Sigmoid colon (tissue), 7 donors: ENCODE results near the gene EMILIN1. TPM values are rescaled to one million over a fixed set of nuclear protein-coding genes. Genes with fewer than 3 reads are reported as not detected.

ENCODE experiments used
- DNase-seq: peaks from one replicate; pipeline ENCODE4 v3.0.0-alpha.2; 2019
- H3K27ac ChIP-seq, 4 donors: fragments of 200-600 bp; sonication (generic); one replicate each; pipeline ENCODE4 v1.5.1; 2016 to 2019; ENCODE audit warnings: mild to moderate bottlenecking in 1 of 4
- H3K27me3 ChIP-seq, 3 donors: fragments of 200-600 bp; sonication (generic); one replicate each; pipeline ENCODE4 v1.5.1; 2019; ENCODE audit warnings: mild to moderate bottlenecking in 1 of 3
- H3K36me3 ChIP-seq, 4 donors: fragments of 200-600 bp; sonication (generic); one replicate each; pipeline ENCODE4 v1.5.1; 2016 to 2019
- H3K4me1 ChIP-seq, 4 donors: fragments of 200-600 bp; sonication (generic); one replicate each; pipeline ENCODE4 v1.5.1; 2017 to 2019
- H3K4me3 ChIP-seq, 4 donors: fragments of 200-600 bp; sonication (generic); one replicate each; pipeline ENCODE4 v1.5.1; 2017 to 2019; ENCODE audit warnings: mild to moderate bottlenecking in 2 of 4, moderate library complexity in 1 of 4
- H3K9me3 ChIP-seq, 4 donors: fragments of 200-600 bp in 3 of 4; sonication (generic) in 3 of 4; one replicate each; pipeline versions ENCODE4 v1.5.1 to v1.6.1; 2013 to 2019
- CTCF ChIP-seq, 4 experiments: fragments of 450-650 bp in 3 of 4; fragments of 200-600 bp in 1 of 4; IDR thresholded peaks; one replicate each; pipeline ENCODE4 v1.5.1; 2016 to 2019; ENCODE audit warnings: antibody characterized with exemption in 4 of 4, mild to moderate bottlenecking in 3 of 4, moderate library complexity in 2 of 4
- EP300 ChIP-seq, 4 donors: sonication (generic); formaldehyde crosslinking; IDR thresholded peaks; one replicate each; pipeline ENCODE4 v1.6.1; 2017; ENCODE audit warnings: antibody characterized with exemption in 4 of 4
- POLR2A ChIP-seq, 2 donors: fragments of 450-650 bp; IDR thresholded peaks; one replicate each; pipeline ENCODE4 v1.6.1; 2016; ENCODE audit warnings: antibody characterized with exemption in 2 of 2, mild to moderate bottlenecking in 2 of 2, moderate library complexity in 2 of 2
- POLR2AphosphoS5 ChIP-seq, 4 donors: sonication (generic); formaldehyde crosslinking; IDR thresholded peaks; one replicate each; pipeline ENCODE4 v1.6.1; 2017; ENCODE audit warnings: antibody characterized with exemption in 4 of 4
- WGBS, 2 donors: extraction: QIAGEN DNeasy Blood & Tissue Kit; methylation state at CpG; one replicate each; pipeline ENCODE4 v1.1.7; 2013; 5-methylcytosine and 5-hydroxymethylcytosine counted together
- intact Hi-C: fragments of 100-400 bp; cut with DNase I; formaldehyde crosslinking; loops from one replicate; pipeline ENCODE4 v1.15.1; 2023
- polyA plus RNA-seq, 3 donors: library from polyadenylated mRNA; stranded (reverse); fragments of 200-250 nt; gene quantifications; one replicate each; pipeline ENCODE4 v1.2.3, GENCODE V29; 2013
- total RNA-seq, 4 donors: library from RNA; depleted of rRNA; stranded (reverse); fragments of >200 nt; gene quantifications; one replicate each; pipeline ENCODE4 v1.1.0, GENCODE V29; 2016
- donor health status: healthy with polysubstance abuse.
- donor health status: Bipolar disorder and iron deficiency.
- donor health status: healthy.

EMILIN1 gene
- total and polyA plus RNA-seq, 7 donors, result 4.8 to 350 (median 156) TPM

GRCh38 chr2:27134781-27135477 lies 56.5 kb downstream of the EMILIN1 start:
- intact Hi-C loops, result loop anchor here (5.0 kb wide), 1 partner anchor 88 kb away; no protein-coding TSS in a partner anchor
- 50 to 53% methylated on average over 33 of the region's 33 CpGs for WGBS, 2 donors
- no peak for TF ChIP-seq POLR2AphosphoS5 (IDR thresholded peaks at IDR 0.05)
- no peak for TF ChIP-seq CTCF (IDR thresholded peaks at IDR 0.05)
- TF ChIP-seq EP300 (IDR thresholded peaks at IDR 0.05), result no peak
- Histone ChIP-seq H3K27ac (peak overlapping the region; percentile 88 to 94 (median 92)), H3K27me3 (no peaks in the 10 kb centered on the region), H3K36me3 (peaks cover 0 to 28% (median 24%) of the 10 kb centered on the region in 4 donors), H3K4me1 (peaks cover 0 to 20% (median 19%) of the 10 kb centered on the region in 4 donors), H3K4me3 (peak overlapping the region; percentile 79 to 100 (median 96)), H3K9me3 (no peaks in the 10 kb centered on the region)
- DNase-seq, result no peak

- Histone ChIP-seq H3K27me3 (no peaks in the 10 kb centered on the region), H3K36me3 (peaks cover 0 to 22% (median 20%) of the 10 kb centered on the region in 4 donors), H3K9me3 (no peaks in the 10 kb centered on the region), H3K4me3 (no peak overlapping the region), H3K27ac (peak overlapping the region in 2 of 4 donors; percentile 92 to 93), H3K4me1 (peaks cover 0 to 20% (median 19%) of the 10 kb centered on the region in 4 donors)
- intact Hi-C loops, result no loop called here
- WGBS, 2 donors, result 79 to 90% methylated on average over 12 of the region's 12 CpGs
- TF ChIP-seq POLR2AphosphoS5 (IDR thresholded peaks at IDR 0.05) (no peak), CTCF (IDR thresholded peaks at IDR 0.05) (no peak), EP300 (IDR thresholded peaks at IDR 0.05) (no peak), POLR2A (IDR thresholded peaks at IDR 0.05) (no peak)
- DNase-seq, result no peak
Observed at GRCh38 chr2:27135478-27135955, 57.1 kb downstream of the EMILIN1 start.

Other genes starting within 250 kb of the EMILIN1 start
- gene DPYSL5, start 230.5 kb upstream of the EMILIN1 start, total RNA-seq, result 1 to 10 TPM in 2 of 4 donors, under 1 TPM in 2; 0.16 to 1.9 (median 1.0) TPM
- gene DPYSL5, start 230.5 kb upstream of the EMILIN1 start, polyA plus RNA-seq, result under 1 TPM in 1 of 3 donors, not detected in 2; 0.74 TPM
- gene MAPRE3, start 108.0 kb upstream of the EMILIN1 start, total RNA-seq, result 10 to 100 TPM in 1 of 4 donors, 1 to 10 TPM in 3; 5.1 to 27.4 (median 8.9) TPM
- 10 to 100 TPM; 15.6 to 73.3 (median 32.1) TPM for gene MAPRE3, start 108.0 kb upstream of the EMILIN1 start, polyA plus RNA-seq
- 10 to 100 TPM; 26.4 to 39.4 (median 35.0) TPM for gene TMEM214, start 45.6 kb upstream of the EMILIN1 start, total RNA-seq
- 10 to 100 TPM; 16.0 to 65.7 (median 16.2) TPM for gene TMEM214, start 45.6 kb upstream of the EMILIN1 start, polyA plus RNA-seq
- 10 to 100 TPM; 16.8 to 23.3 (median 18.1) TPM for gene AGBL5, start 26.9 kb upstream of the EMILIN1 start, total RNA-seq
- gene AGBL5, start 26.9 kb upstream of the EMILIN1 start, polyA plus RNA-seq, result 10 to 100 TPM; 12.4 to 16.2 (median 13.4) TPM
- 100 to 1,000 TPM; 244 to 428 (median 382) TPM for gene OST4, start 7.0 kb upstream of the EMILIN1 start, total RNA-seq
- gene OST4, start 7.0 kb upstream of the EMILIN1 start, polyA plus RNA-seq, result 100 to 1,000 TPM; 366 to 688 (median 635) TPM
- 1 to 10 TPM; 1.6 to 5.3 (median 3.8) TPM for gene KHK, start 8.2 kb downstream of the EMILIN1 start, total RNA-seq
- gene KHK, start 8.2 kb downstream of the EMILIN1 start, polyA plus RNA-seq, result 10 to 100 TPM in 1 of 3 donors, 1 to 10 TPM in 2; 2.4 to 12.7 (median 6.7) TPM
- gene CGREF1, start 40.5 kb downstream of the EMILIN1 start, total RNA-seq, result 1 to 10 TPM in 2 of 4 donors, under 1 TPM in 2; 0.68 to 1.4 (median 0.97) TPM
- gene CGREF1, start 40.5 kb downstream of the EMILIN1 start, polyA plus RNA-seq, result 1 to 10 TPM in 1 of 3 donors, not detected in 2; 2.6 TPM
- not detected for gene ABHD1, start 45.2 kb downstream of the EMILIN1 start, total RNA-seq
- under 1 TPM in 1 of 3 donors, not detected in 2; 0.15 TPM for gene ABHD1, start 45.2 kb downstream of the EMILIN1 start, polyA plus RNA-seq
- gene PREB, start 56.0 kb downstream of the EMILIN1 start, total RNA-seq, result 10 to 100 TPM; 47.6 to 58.5 (median 51.6) TPM
- gene PREB, start 56.0 kb downstream of the EMILIN1 start, polyA plus RNA-seq, result 10 to 100 TPM; 28.2 to 50.1 (median 41.8) TPM
- not detected for gene PRR30, start 60.8 kb downstream of the EMILIN1 start, total RNA-seq
- not detected for gene PRR30, start 60.8 kb downstream of the EMILIN1 start, polyA plus RNA-seq
- not detected for gene TCF23, start 70.4 kb downstream of the EMILIN1 start, total RNA-seq
- gene TCF23, start 70.4 kb downstream of the EMILIN1 start, polyA plus RNA-seq, result under 1 TPM in 1 of 3 donors, not detected in 2; 0.03 TPM
- gene ATRAID, start 133.4 kb downstream of the EMILIN1 start, total RNA-seq, result 100 to 1,000 TPM; 128 to 226 (median 159) TPM
- 10 to 100 TPM; 58.5 to 99.7 (median 73.9) TPM for gene ATRAID, start 133.4 kb downstream of the EMILIN1 start, polyA plus RNA-seq
- gene SLC5A6, start 133.7 kb downstream of the EMILIN1 start, total RNA-seq, result 10 to 100 TPM in 3 of 4 donors, 1 to 10 TPM in 1; 7.2 to 15.5 (median 12.9) TPM
- gene SLC5A6, start 133.7 kb downstream of the EMILIN1 start, polyA plus RNA-seq, result 10 to 100 TPM in 1 of 3 donors, 1 to 10 TPM in 2; 2.4 to 26.7 (median 3.5) TPM
- gene CAD, start 138.8 kb downstream of the EMILIN1 start, total RNA-seq, result 10 to 100 TPM in 3 of 4 donors, 1 to 10 TPM in 1; 9.1 to 25.2 (median 17.1) TPM
- 10 to 100 TPM in 1 of 3 donors, 1 to 10 TPM in 2; 1.8 to 27.4 (median 3.0) TPM for gene CAD, start 138.8 kb downstream of the EMILIN1 start, polyA plus RNA-seq
- 1 to 10 TPM in 1 of 4 donors, under 1 TPM in 2, not detected in 1; 0.28 to 1.1 (median 0.68) TPM for gene SLC30A3, start 184.4 kb downstream of the EMILIN1 start, total RNA-seq
- gene SLC30A3, start 184.4 kb downstream of the EMILIN1 start, polyA plus RNA-seq, result under 1 TPM in 2 of 3 donors, not detected in 1; 0.10 to 0.60 TPM
- 1 to 10 TPM in 1 of 4 donors, under 1 TPM in 1, not detected in 2; 0.71 to 1.7 TPM for gene DNAJC5G, start 196.8 kb downstream of the EMILIN1 start, total RNA-seq
- not detected for gene DNAJC5G, start 196.8 kb downstream of the EMILIN1 start, polyA plus RNA-seq
- gene TRIM54, start 203.8 kb downstream of the EMILIN1 start, total RNA-seq, result under 1 TPM in 1 of 4 donors, not detected in 3; 0.41 TPM
- gene TRIM54, start 203.8 kb downstream of the EMILIN1 start, polyA plus RNA-seq, result under 1 TPM in 2 of 3 donors, not detected in 1; 0.16 to 0.46 TPM
- 1 to 10 TPM in 3 of 4 donors, under 1 TPM in 1; 0.71 to 6.5 (median 2.8) TPM for gene UCN, start 229.8 kb downstream of the EMILIN1 start, total RNA-seq
- under 1 TPM in 1 of 3 donors, not detected in 2; 0.89 TPM for gene UCN, start 229.8 kb downstream of the EMILIN1 start, polyA plus RNA-seq
- gene MPV17, start 244.5 kb downstream of the EMILIN1 start, total RNA-seq, result 10 to 100 TPM; 48.1 to 68.6 (median 61.1) TPM
- gene MPV17, start 244.5 kb downstream of the EMILIN1 start, polyA plus RNA-seq, result 10 to 100 TPM; 22.2 to 61.8 (median 28.7) TPM